Right lobe of liver (tissue), 6 donors: Measurements from ENCODE around the gene FLCN. TPM values are rescaled to one million over a fixed set of nuclear protein-coding genes. Genes with fewer than 3 reads are reported as not detected.
A peak's percentile ranks its signal among the peaks of the same experiment; 100 is the strongest.

Experiments used
- ATAC-seq, 4 donors: fragments of 200-7000 bp; cut with Tn5 transposase; one replicate each; pipeline ENCODE4 v1.9.1; 2020; ENCODE audit warnings: mild to moderate bottlenecking in 4 of 4, moderate library complexity in 4 of 4
- DNase-seq, 3 donors: peaks; one replicate each; pipeline ENCODE4 v3.0.0-alpha.2; 2020
- H3K27ac ChIP-seq, 3 donors: fragments of 200-600 bp; one replicate each; pipeline ENCODE4 v1.8.0; 2022
- H3K27me3 ChIP-seq, 2 donors: fragments of 200-600 bp; one replicate each; pipeline ENCODE4 v1.8.0; 2022
- H3K36me3 ChIP-seq, 4 donors: fragments of 200-600 bp; sonication (generic) in 1 of 4; one replicate each; pipeline versions ENCODE4 v1.5.1 to v1.8.0; 2017 to 2022; ENCODE audit warnings: control low read depth in 1 of 4
- H3K4me1 ChIP-seq, 4 donors: fragments of 200-600 bp; sonication (generic) in 1 of 4; one replicate each; pipeline versions ENCODE4 v1.5.1 to v1.8.0; 2017 to 2022; ENCODE audit warnings: control low read depth in 1 of 4
- H3K4me3 ChIP-seq, 3 donors: fragments of 200-600 bp; one replicate each; pipeline ENCODE4 v1.8.0; 2022
- H3K9me3 ChIP-seq, 4 donors: fragments of 200-600 bp; sonication (generic) in 1 of 4; one replicate each; pipeline versions ENCODE4 v1.5.1 to v1.8.0; 2017 to 2022; ENCODE audit warnings: control low read depth in 1 of 4
- CTCF ChIP-seq, 4 donors: fragments of 200-600 bp in 3 of 4; fragments of 450-650 bp in 1 of 4; IDR thresholded peaks; one replicate each; pipeline versions ENCODE4 v1.5.1 to v1.8.0; 2016 to 2022; ENCODE audit warnings: antibody characterized with exemption in 4 of 4, mild to moderate bottlenecking in 2 of 4
- POLR2A ChIP-seq: fragments of 450-650 bp; IDR thresholded peaks from one replicate; pipeline ENCODE4 v1.6.1; 2017; ENCODE audit warnings: antibody characterized with exemption, mild to moderate bottlenecking
- WGBS: methylation state at CpG from one replicate; pipeline ENCODE4 v1.1.6; 2018; ENCODE audit warnings: low coverage, low lambda C conversion rate; ENCODE audit not compliant: insufficient coverage; ENCODE audit errors: missing lambda C conversion rate; 5-methylcytosine and 5-hydroxymethylcytosine counted together
- intact Hi-C, 2 donors: fragments of 100-400 bp; cut with DNase I; formaldehyde crosslinking; loops; one replicate each; pipeline versions ENCODE4 v1.11.2 to v1.14.1; 2022
- total RNA-seq, 6 experiments: library from RNA; depleted of rRNA in 2 of 6; stranded (reverse); fragments of >200 nt in 2 of 6; fragmentation: NEBNext Ultra II Directional in 3 of 6; extraction: Animal tissue kit (Norgen Biotek cat#: 25700) in 3 of 6; gene quantifications; one replicate each; pipeline versions ENCODE4 v1.1.0 to v1.2.4, GENCODE V29; 2016 to 2023
- donor health status: DM: no; HTN: yes; CAD: no.
- donor health status: DM: no; HTN: no; CAD: no.
- donor health status: DM: no; HTN: no; CAD: no.
- donor health status: DM: no; HTN: yes; CAD: no.
- donor health status: DM: no; HTN: yes; CAD: no.

The FLCN gene
- total RNA-seq, 6 experiments from 2014 or later: 25.4 to 44.3 (median 35.9) TPM

DNA sequence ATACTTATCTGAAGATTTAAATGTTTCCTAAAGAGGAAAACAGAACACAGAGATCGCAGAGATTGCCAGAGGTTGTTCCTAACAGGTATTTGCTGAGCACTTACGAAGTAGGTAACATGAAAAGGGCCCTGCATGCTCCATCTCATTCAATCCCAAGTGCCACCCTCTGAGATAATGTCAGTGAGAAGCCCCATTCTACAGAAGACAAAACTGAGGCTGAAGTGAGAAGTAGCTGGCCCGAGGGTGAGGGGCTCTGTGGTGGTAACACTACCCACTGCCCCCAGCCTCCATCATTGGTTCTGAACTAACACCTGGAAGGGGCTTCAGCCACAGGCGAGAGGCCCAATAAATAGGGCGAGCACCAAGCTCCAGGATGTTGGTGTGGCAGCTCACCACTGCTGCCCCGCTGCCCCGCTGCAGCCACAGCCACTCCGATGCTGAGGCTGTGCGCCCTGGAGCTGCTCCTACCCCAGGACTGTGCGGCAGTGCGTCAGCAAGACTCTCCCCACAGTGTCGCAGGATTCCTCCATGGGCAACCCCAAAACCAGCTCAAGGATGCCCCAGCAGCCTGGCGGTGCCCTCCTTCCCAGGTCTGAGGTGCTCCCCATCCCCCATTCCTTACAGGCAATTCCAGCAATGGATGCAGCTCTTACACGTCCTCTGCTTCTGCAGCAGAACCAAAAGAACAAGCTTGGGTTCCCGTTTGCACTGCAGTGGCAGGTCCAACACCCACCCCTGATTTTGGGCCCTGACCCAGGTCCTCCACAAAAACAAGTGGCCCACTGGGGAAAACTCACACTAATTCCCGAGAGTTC lies 10.3 kb downstream of the FLCN start:
- H3K4me3 ChIP-seq: no peak overlapping the region
- WGBS: 85% methylated on average over 3 of the region's 16 CpGs
- H3K4me1 ChIP-seq: peaks cover 0 to 26% (median 15%) of the 10 kb centered on the region in 4 donors
- no peak for TF ChIP-seq POLR2A
- TF ChIP-seq CTCF (IDR thresholded peaks at IDR 0.05): no peak
- no peaks in the 10 kb centered on the region for H3K9me3 ChIP-seq
- no peak overlapping the region for H3K27ac ChIP-seq
- intact Hi-C loops: no loop called here
- peak in 1 of 3 donors; percentile 25 for DNase-seq
- H3K36me3 ChIP-seq: peaks cover 0 to 87% (median 57%) of the 10 kb centered on the region in 4 donors
- no peak for ATAC-seq
- no peaks in the 10 kb centered on the region for H3K27me3 ChIP-seq

DNA sequence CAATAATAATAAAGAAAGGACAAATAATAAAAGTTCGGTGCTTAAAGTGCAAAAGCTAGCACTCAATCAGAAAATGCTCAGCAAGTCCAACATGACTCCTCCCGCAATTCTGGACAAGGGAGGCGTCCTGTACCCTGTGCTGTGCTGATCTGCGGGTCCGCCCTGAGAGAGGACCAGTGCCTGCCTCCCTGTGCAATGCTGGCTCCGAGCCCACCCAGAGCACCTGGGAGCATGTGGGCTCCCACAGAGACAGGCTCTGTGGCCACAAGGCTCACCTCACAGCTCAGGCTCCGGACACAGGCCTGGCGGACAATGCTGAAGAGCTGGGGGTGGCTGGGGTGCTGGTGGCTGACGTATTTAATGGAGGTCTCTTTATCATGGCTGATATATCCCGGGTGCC lies 11.1 kb downstream of the FLCN start:
- DNase-seq: peak in 1 of 3 donors; percentile 41
- Histone ChIP-seq H3K9me3 (no peaks in the 10 kb centered on the region), H3K4me1 (peaks cover 0 to 26% (median 14%) of the 10 kb centered on the region in 4 donors), H3K27ac (no peak overlapping the region), H3K36me3 (peaks cover 0 to 87% (median 61%) of the 10 kb centered on the region in 4 donors), H3K4me3 (no peak overlapping the region), H3K27me3 (no peaks in the 10 kb centered on the region)
- TF ChIP-seq CTCF (IDR thresholded peaks at IDR 0.05) (no peak), POLR2A (no peak)
- intact Hi-C loops: no loop called here
- WGBS: 75% methylated on average over 1 of the region's 10 CpGs
- ATAC-seq: no peak

DNA sequence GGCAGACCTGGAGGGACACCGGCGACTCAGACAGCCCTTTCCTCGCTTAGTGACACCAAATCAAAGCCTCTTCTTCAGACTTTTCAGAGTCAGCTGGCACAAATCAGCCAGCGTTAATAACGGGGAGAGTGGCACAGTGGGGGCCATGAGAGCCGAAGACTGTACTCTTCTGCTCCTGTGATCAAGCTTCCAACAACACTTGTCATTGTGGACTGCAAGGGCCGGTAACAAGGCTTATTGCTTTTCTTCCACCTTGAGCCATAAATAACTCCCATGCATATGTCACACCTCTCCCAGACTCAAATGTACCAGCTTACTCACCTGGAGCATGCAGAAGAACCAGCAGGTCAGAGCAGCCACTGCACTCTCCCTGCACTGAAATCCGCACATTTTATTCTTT lies 12.8 kb downstream of the FLCN start:
- Histone ChIP-seq H3K4me3 (no peak overlapping the region), H3K27ac (no peak overlapping the region), H3K36me3 (peaks cover 0 to 89% (median 62%) of the 10 kb centered on the region in 4 donors), H3K27me3 (no peaks in the 10 kb centered on the region), H3K9me3 (no peaks in the 10 kb centered on the region), H3K4me1 (peaks cover 0 to 20% (median 9%) of the 10 kb centered on the region in 4 donors)
- WGBS: 100% methylated on average over 1 of the region's 8 CpGs
- TF ChIP-seq POLR2A (no peak), CTCF (IDR thresholded peaks at IDR 0.05) (no peak)
- DNase-seq (no peak), ATAC-seq (no peak)
- intact Hi-C loops: no loop called here

GRCh38 chr17:17223736-17224135 lies 13.2 kb downstream of the FLCN start:
- TF ChIP-seq CTCF (IDR thresholded peaks at IDR 0.05) (no peak), POLR2A (no peak)
- H3K27ac ChIP-seq: no peak overlapping the region
- peaks cover 0 to 16% (median 6%) of the 10 kb centered on the region in 4 donors for H3K4me1 ChIP-seq
- H3K4me3 ChIP-seq: no peak overlapping the region
- DNase-seq (peak in 1 of 3 donors; percentile 35), ATAC-seq (no peak)
- H3K27me3 ChIP-seq: no peaks in the 10 kb centered on the region
- intact Hi-C loops: no loop called here
- peaks cover 0 to 91% (median 63%) of the 10 kb centered on the region in 4 donors for H3K36me3 ChIP-seq
- no CpG with 5 or more reads among the region's 16 CpGs for WGBS
- no peaks in the 10 kb centered on the region for H3K9me3 ChIP-seq
